IMR-90 (cell line): ENCODE results near the gene EFHC1. TPM values are rescaled to one million over a fixed set of nuclear protein-coding genes. Genes with fewer than 3 reads are reported as not detected.

ENCODE experiments used
- ATAC-seq: fragments of 200-7000 bp; cut with Tn5 transposase; 2 replicates; pipeline ENCODE4 v1.9.1; 2020; ENCODE audit warnings: low read depth, mild to moderate bottlenecking, moderate library complexity
- BruUV-seq: library from RNA; stranded (reverse); fragments of 400-500 nt; replicated peaks from 2 replicates; lab custom pipeline; 2021; lab: Mats Ljungman, UMichigan
- CTCF ChIA-PET: fragments of 300-600 bp; formaldehyde crosslinking; extraction: SDS; loops from one replicate; lab custom pipeline; 2021; ENCODE audit warnings: antibody characterized with exemption; lab: Yijun Ruan, JAX
- POLR2A ChIA-PET: fragments of 300-600 bp; sonication (Branson Sonifier 250); formaldehyde crosslinking; loops from one replicate; lab custom pipeline; 2022; ENCODE audit warnings: antibody characterized with exemption; ENCODE audit not compliant: unreplicated experiment; lab: Charles Lee
- DNase-seq: peaks from one replicate; pipeline ENCODE4 v3.0.0; 2013
- H2AFZ ChIP-seq: replicated peaks from 2 replicates; pipeline ENCODE3; 2013; ENCODE audit warnings: low read length, mild to moderate bottlenecking; ENCODE audit not compliant: poor library complexity
- H2AK5ac ChIP-seq: 2 replicates; pipeline ENCODE4 v1.6.1; 2013; ENCODE audit warnings: low read depth, low read length, inconsistent platforms
- H2AK9ac ChIP-seq: replicated peaks from 2 replicates; pipeline ENCODE3; 2013; ENCODE audit warnings: mild to moderate bottlenecking, low read depth, low read length, moderate library complexity; ENCODE audit not compliant: poor library complexity
- H2BK120ac ChIP-seq: 2 replicates; pipeline ENCODE4 v1.6.1; 2013; ENCODE audit warnings: low read depth, low read length, inconsistent platforms
- H2BK15ac ChIP-seq: 3 replicates; pipeline ENCODE4 v1.6.1; 2013; ENCODE audit warnings: low read depth, low read length, inconsistent platforms
- H2BK20ac ChIP-seq: 2 replicates; pipeline ENCODE4 v1.6.1; 2013; ENCODE audit warnings: low read depth, mild to moderate bottlenecking, inconsistent platforms, low read length, moderate library complexity
- H2BK5ac ChIP-seq: 2 replicates; pipeline ENCODE4 v1.6.1; 2013; ENCODE audit warnings: mild to moderate bottlenecking, low read depth, low read length, inconsistent platforms; ENCODE audit not compliant: poor library complexity, severe bottlenecking
- H3K14ac ChIP-seq: replicated peaks from 2 replicates; pipeline ENCODE4 v1.6.1; 2013; ENCODE audit warnings: low read depth, low read length, inconsistent platforms
- H3K18ac ChIP-seq: 2 replicates; pipeline ENCODE4 v1.6.1; 2013; ENCODE audit warnings: low read depth, low read length, control low read depth
- H3K23ac ChIP-seq: 2 replicates; pipeline ENCODE4 v1.6.1; 2013; ENCODE audit warnings: low read depth, low read length, inconsistent platforms
- H3K27ac ChIP-seq: 2 replicates; pipeline ENCODE4 v1.5.1; 2013; ENCODE audit warnings: mild to moderate bottlenecking, control low read depth, low read length; ENCODE audit not compliant: insufficient read depth
- H3K27me3 ChIP-seq: 2 replicates; pipeline ENCODE4 v1.6.1; 2013; ENCODE audit warnings: low read length; ENCODE audit not compliant: control insufficient read depth, insufficient read depth
- H3K36me3 ChIP-seq: 2 replicates; pipeline ENCODE4 v1.6.1; 2013; ENCODE audit warnings: low read length, mixed read lengths; ENCODE audit not compliant: control insufficient read depth, insufficient read depth
- H3K4ac ChIP-seq: 2 replicates; pipeline ENCODE4 v1.6.1; 2013; ENCODE audit warnings: low read depth, low read length, inconsistent platforms
- H3K4me1 ChIP-seq: 2 replicates; pipeline ENCODE4 v1.6.1; 2013; ENCODE audit warnings: low read length, mixed read lengths; ENCODE audit not compliant: control insufficient read depth, insufficient read depth
- H3K4me2 ChIP-seq: 2 replicates; pipeline ENCODE4 v1.6.1; 2013; ENCODE audit warnings: low read depth, mild to moderate bottlenecking, control low read depth, low read length, moderate library complexity
- H3K4me3 ChIP-seq: 2 replicates; pipeline ENCODE4 v1.5.1; 2013; ENCODE audit warnings: low read depth, mild to moderate bottlenecking, control low read depth, low read length, moderate library complexity; ENCODE audit not compliant: insufficient read depth
- H3K56ac ChIP-seq: 2 replicates; pipeline ENCODE4 v1.6.1; 2013; ENCODE audit warnings: low read length, inconsistent platforms; ENCODE audit not compliant: insufficient read depth; ENCODE audit errors: extremely low read depth
- H3K79me1 ChIP-seq, 2 experiments: 2 replicates each; pipeline ENCODE4 v1.6.1; 2013; ENCODE audit warnings: low read length in 2 of 2, inconsistent platforms in 1 of 2, low read depth in 1 of 2
- H3K9ac ChIP-seq: 2 replicates; pipeline ENCODE4 v1.6.1; 2013; ENCODE audit warnings: low read depth, low read length, control low read depth
- H3K9me1 ChIP-seq: 2 replicates; pipeline ENCODE4 v1.6.1; 2013; ENCODE audit warnings: low read length, inconsistent platforms; ENCODE audit not compliant: insufficient read depth
- H3K9me3 ChIP-seq: 2 replicates; pipeline ENCODE4 v1.6.1; 2013; ENCODE audit warnings: low read length; ENCODE audit not compliant: control insufficient read depth, insufficient read depth
- H4K20me1 ChIP-seq: 2 replicates; pipeline ENCODE4 v1.6.1; 2013; ENCODE audit warnings: low read length, inconsistent platforms; ENCODE audit not compliant: insufficient read depth
- H4K5ac ChIP-seq: 2 replicates; pipeline ENCODE4 v1.6.1; 2013; ENCODE audit warnings: mild to moderate bottlenecking, low read depth, low read length, control low read depth
- H4K8ac ChIP-seq, 2 experiments: 2 replicates each; pipeline ENCODE4 v1.6.1; 2013; ENCODE audit warnings: low read depth in 2 of 2, low read length in 2 of 2, control low read depth in 1 of 2, inconsistent platforms in 1 of 2
- H4K91ac ChIP-seq: 2 replicates; pipeline ENCODE4 v1.6.1; 2013; ENCODE audit warnings: low read depth, low read length, inconsistent platforms; ENCODE audit not compliant: insufficient read depth
- BHLHE40 ChIP-seq: fragments of 150-350 bp; IDR thresholded peaks from 2 replicates; pipeline ENCODE4 v1.6.1; 2016; ENCODE audit warnings: mild to moderate bottlenecking, low read depth, low read length
- CTCF ChIP-seq: conservative IDR thresholded peaks from 2 replicates; pipeline ENCODE4 v1.5.1; 2012; ENCODE audit warnings: mild to moderate bottlenecking, low read depth, low read length, improper control_type of control experiment
- FOS ChIP-seq: fragments of 150-350 bp; IDR thresholded peaks from 2 replicates; pipeline ENCODE4 v1.6.1; 2016; ENCODE audit warnings: low read depth, low read length
- MAFK ChIP-seq: IDR thresholded peaks from 2 replicates; pipeline ENCODE4 v1.6.1; 2012; ENCODE audit warnings: low read depth, low read length, improper control_type of control experiment
- RAD21 ChIP-seq: IDR thresholded peaks from 2 replicates; pipeline ENCODE4 v1.6.1; 2012; ENCODE audit warnings: low read length, improper control_type of control experiment
- WGBS, 2 experiments: methylation state at CpG; one replicate each; pipeline versions ENCODE4 v1.1.5 to v1.1.7; 2013; ENCODE audit warnings: missing lambda C conversion rate in 2 of 2; ENCODE audit not compliant: insufficient read length in 1 of 2; ENCODE audit errors: extremely low coverage in 2 of 2; 5-methylcytosine and 5-hydroxymethylcytosine counted together
- dilution Hi-C: fragments of 300-500 bp; cut with HindIII; formaldehyde crosslinking; loops from one replicate; pipeline ENCODE4 v1.14.3; 2018; ENCODE audit warnings: low sequenced_read_pairs; ENCODE audit not compliant: unreplicated experiment
- in situ Hi-C: fragments of 300-500 bp; cut with MboI; formaldehyde crosslinking; loops from 3 replicates; pipeline ENCODE4 v1.14.3; 2019; ENCODE audit warnings: low sequenced_read_pairs, inconsistent platforms, mixed read lengths
- intact Hi-C: fragments of 100-400 bp; cut with micrococcal nuclease; formaldehyde crosslinking; loops from 2 replicates; pipeline ENCODE4 v1.10.0; 2022
- polyA plus RNA-seq, 3 experiments: library from polyadenylated mRNA; depleted of rRNA; stranded (reverse); fragments of >200 nt; gene quantifications; 2 replicates each; pipeline ENCODE4 v1.2.3, GENCODE V29; 2012; ENCODE audit warnings: low replicate concordance in 1 of 3
- total RNA-seq: library from RNA; depleted of rRNA; stranded (reverse); fragments of >200 nt; gene quantifications from 2 replicates; pipeline ENCODE4 v1.2.3, GENCODE V29; 2012

EFHC1 gene
- total and polyA plus RNA-seq, 2 of the 4 experiments (the other 2 are of a cell fraction) = 14.0 to 23.0 TPM

GRCh38 chr6:52518279-52518945 lies 98.3 kb downstream of the EFHC1 start:
- POLR2A ChIA-PET = no interaction called here
- peaks cover 27 to 87% of the 10 kb centered on the region in 2 experiments for H3K79me1 ChIP-seq
- peak overlapping the region; percentile 94 for H2BK5ac ChIP-seq
- no peak overlapping the region for H3K4me3 ChIP-seq
- no peak for TF ChIP-seq CTCF
- no peak for TF ChIP-seq BHLHE40
- TF ChIP-seq MAFK = peak; percentile 85
- TF ChIP-seq FOS = no peak
- TF ChIP-seq RAD21 = no peak
- H3K27me3 ChIP-seq = no peaks in the 10 kb centered on the region
- peak overlapping the region; percentile 95 for H2BK120ac ChIP-seq
- H3K14ac ChIP-seq = peak overlapping the region; percentile 95
- peaks cover 12% of the 10 kb centered on the region; the same call in 1 of the 2 replicates for H4K20me1 ChIP-seq
- in situ Hi-C loops = loop anchor here (10.0 kb wide), 1 partner anchor 126 kb away; no protein-coding TSS in a partner anchor
- H2BK15ac ChIP-seq = peak overlapping the region; percentile 97; the same call in 2 of the 3 replicates
- peaks cover 41% of the 10 kb centered on the region for H3K9me1 ChIP-seq
- H3K4me1 ChIP-seq = peaks cover 49% of the 10 kb centered on the region
- H4K5ac ChIP-seq = peak overlapping the region; percentile 68
- ATAC-seq (no peak), DNase-seq (no peak)
- peak overlapping the region; percentile 65 for H3K4me2 ChIP-seq
- CTCF ChIA-PET = interaction anchor here (1.1 kb wide), 1 partner anchor 640 kb away, joined by 3 read pairs; no protein-coding TSS in a partner anchor
- no TSS peak for BruUV-seq
- peak overlapping the region; percentile 63 to 97 for H4K8ac ChIP-seq
- dilution Hi-C loops = no loop called here
- intact Hi-C loops = loop anchor here (5.0 kb wide), 1 partner anchor 96 kb away; the partner anchor contains the start of gene EFHC1
- H2AK5ac ChIP-seq = peak overlapping the region; percentile 100
- WGBS, 2 experiments = 76% methylated on average over 2 of the region's 13 CpGs; no CpG with 5 or more reads in 1 of the 2 experiments
- H3K23ac ChIP-seq = peak overlapping the region; percentile 93
- peak overlapping the region; percentile 91 for H2AK9ac ChIP-seq
- peak overlapping the region; percentile 95 for H3K4ac ChIP-seq
- peak overlapping the region; percentile 87 for H3K18ac ChIP-seq
- H3K36me3 ChIP-seq = peaks cover 27% of the 10 kb centered on the region
- H3K27ac ChIP-seq = peak overlapping the region; percentile 90
- peak overlapping the region; percentile 54 for H3K9ac ChIP-seq
- H3K56ac ChIP-seq = peak overlapping the region; percentile 93
- peak overlapping the region; percentile 97 for H4K91ac ChIP-seq
- no peaks in the 10 kb centered on the region for H3K9me3 ChIP-seq
- H2BK20ac ChIP-seq = peak overlapping the region; percentile 90
- H2AFZ ChIP-seq = peak overlapping the region; percentile 65
